LNCAP (cell line): Measurements from ENCODE around the gene C11orf58.

Source experiments
- TF ChIP-seq, protein P1 (sequence below): fragments of 450-650 bp; IDR thresholded peaks from 2 replicates; pipeline ENCODE4 v1.5.1; 2017; ENCODE audit warnings: mild to moderate bottlenecking

C11orf58 gene

DNA sequence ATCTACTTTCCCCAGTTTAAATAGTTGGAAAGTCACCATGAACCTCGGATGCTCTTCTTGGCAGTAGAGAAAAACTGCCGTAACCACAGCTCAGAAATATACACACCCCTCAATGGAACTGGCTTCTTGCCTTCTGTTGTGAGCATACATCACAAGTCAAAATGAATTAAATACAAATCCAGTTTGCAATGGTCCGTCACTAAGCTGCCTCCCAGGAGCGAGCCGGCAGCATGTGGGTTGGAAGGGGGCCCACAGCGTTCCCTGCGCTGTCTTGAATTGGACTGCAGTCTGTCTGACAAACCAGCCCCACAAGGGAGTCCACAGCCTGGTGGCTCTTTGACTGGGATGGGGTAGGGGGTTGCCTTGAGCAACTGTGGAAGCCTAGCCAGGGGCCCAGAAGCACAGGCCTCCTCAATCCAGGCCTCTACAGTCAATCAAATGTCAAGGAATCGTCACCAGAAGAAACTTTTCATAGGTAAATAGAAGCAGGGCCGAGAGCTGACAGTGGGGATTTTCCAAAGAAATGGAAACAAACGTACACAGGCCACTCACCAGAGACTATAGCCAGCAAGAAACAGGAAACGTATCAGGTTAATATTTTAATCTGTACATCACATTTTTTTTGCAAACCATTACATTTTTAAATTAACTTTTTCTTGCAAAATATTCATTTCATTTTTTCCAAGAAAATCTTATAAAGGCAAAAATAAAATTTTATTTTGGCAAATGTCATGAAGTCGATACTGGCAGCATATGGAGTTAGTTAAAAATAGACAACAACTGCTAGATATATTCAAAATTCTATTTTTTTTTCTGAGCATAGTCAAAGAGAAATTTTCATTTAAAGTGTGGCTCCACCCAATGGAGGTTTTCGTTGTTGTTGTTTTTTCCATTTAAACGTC, 38.5 kb downstream of the C11orf58 start:
- TF ChIP-seq, protein P1, sequence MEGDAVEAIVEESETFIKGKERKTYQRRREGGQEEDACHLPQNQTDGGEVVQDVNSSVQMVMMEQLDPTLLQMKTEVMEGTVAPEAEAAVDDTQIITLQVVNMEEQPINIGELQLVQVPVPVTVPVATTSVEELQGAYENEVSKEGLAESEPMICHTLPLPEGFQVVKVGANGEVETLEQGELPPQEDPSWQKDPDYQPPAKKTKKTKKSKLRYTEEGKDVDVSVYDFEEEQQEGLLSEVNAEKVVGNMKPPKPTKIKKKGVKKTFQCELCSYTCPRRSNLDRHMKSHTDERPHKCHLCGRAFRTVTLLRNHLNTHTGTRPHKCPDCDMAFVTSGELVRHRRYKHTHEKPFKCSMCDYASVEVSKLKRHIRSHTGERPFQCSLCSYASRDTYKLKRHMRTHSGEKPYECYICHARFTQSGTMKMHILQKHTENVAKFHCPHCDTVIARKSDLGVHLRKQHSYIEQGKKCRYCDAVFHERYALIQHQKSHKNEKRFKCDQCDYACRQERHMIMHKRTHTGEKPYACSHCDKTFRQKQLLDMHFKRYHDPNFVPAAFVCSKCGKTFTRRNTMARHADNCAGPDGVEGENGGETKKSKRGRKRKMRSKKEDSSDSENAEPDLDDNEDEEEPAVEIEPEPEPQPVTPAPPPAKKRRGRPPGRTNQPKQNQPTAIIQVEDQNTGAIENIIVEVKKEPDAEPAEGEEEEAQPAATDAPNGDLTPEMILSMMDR: no peak

DNA sequence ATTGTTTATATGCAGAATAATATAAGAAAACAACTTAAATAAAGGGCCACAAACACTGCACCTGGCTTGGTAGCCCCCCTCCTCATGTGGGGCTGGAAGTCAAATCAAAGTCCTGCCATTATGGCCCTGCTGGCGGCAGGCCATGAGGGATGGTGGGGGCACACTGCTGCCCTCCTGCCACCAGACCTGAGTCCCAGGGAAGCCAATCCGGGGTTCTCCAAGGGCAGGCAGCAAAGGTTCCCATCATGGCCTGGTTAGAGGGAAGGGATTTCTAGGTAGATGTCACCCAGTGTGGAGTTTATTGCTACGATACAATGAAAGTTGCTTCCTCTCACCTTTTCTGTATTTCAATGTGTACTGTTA, 39.1 kb downstream of the C11orf58 start:
- TF ChIP-seq, protein P1: no peak

DNA sequence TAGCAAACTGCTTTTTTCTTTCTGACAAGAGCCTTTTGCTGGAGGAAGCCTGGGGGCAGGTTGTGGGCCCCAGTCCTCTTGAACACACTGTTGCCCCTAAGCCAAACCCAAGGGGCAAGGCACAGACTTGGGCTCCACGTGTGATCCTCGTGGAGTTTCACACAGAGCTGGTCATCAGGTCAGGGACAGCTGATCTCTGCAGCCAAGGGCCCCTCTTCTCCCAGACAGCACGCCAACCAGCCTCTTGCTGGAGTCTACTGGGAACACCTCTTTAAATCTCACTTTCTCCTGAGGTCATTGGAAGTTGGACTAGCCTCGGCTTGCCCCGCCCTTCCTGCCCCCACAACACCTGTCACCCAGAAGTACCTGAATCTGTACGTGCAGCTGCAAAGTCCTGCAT, 39.8 kb downstream of the C11orf58 start:
- TF ChIP-seq, protein P1: no peak

DNA sequence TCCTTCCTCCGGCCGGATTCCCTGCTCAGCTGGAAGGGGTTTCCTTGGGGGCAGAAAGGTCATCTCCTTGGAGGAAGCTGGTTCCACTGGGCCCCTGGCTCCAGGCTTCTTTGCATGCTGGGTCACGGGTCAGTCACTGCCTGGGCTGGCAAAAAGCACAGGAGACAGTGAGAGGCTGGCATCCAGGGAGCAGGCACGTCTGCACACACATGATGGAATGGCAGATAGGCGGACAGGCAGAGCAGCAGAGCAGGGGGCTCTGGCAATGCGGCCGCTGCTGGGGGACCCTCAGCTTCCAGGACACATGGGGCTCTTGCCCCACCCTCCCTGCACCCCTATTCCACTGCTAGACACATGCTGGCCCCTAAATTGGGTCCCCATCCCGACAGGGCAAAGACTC, 40.4 kb downstream of the C11orf58 start:
- TF ChIP-seq, protein P1: no peak

DNA sequence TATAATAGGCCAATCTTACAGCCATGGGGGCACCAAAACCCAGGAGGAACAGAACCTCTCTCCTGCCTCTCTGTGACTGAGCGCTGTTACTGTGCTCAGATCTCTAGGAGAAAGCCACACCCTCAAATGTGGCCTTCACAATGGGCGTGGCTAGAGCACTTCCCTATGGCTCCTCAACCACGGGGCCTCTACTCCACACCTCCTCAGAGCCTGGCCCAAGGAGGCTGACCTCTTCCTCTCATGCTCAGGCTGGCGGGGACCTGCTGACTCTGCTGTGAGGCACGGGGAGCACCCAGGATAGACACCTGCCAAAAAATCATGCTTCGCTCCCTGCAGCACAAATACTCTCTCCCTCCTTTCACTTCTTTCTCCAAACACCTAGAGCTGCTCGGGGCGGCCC, 41.0 kb downstream of the C11orf58 start:
- TF ChIP-seq, protein P1: no peak

DNA sequence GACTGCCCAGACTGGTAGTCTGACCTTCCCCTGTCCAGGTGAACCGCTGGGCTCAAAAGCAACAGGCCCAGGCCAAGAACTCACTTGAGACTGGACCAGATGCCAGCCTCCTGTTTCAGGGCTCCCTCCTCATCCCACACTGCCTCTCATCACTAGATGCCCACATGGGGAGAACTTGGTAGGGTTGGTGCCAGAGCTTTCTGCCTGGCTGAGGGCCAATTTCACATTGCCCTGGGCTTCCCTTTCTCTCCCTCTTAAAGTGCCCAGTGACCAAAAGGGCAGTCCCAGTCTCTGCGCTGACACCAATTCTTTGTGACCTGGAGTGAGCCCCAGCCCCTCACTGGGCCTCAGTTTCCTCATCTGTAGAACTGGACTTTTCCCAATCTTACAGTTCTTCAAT, 41.7 kb downstream of the C11orf58 start:
- TF ChIP-seq, protein P1: no peak

DNA sequence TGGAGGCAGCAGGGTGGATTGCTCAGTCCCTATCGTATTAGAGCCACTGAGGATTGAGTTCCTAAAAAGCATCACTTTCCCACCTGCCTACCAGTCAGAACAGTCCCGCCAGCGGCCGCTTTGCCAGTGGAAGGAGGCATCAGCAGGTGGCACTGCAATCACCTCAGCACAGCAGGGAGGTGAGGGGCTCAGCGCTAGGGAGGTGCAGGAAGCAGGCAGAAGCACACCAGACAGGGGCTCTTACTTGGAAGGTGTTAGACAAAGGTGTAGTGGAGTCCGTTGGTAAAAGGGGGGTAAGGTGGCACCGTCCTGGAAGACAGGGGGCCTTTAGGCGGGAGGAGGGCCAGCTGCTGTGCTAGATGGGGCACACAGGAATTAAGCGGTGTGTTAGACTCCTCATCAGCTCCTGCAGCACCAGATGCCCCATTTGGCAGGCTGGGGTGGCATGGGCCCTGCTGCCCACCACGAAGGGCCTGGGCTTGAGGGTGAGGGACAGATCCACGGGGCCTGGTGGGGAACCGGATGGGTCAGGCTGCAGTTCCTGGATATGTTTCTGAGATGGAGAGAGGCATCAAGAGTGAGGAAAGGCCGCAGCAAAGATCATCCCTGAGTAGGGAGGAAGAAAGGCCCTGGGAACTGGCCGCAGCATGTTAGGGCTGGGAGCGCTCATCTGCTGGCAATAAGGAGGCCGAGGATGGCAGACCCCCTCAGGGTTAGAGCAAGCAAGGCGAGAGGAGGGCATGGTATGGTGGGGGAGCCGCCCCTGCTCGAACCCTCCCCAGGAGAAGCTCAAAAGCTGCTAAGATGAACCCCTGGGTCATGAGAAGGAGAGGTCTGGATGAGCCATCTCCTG, 42.5 kb downstream of the C11orf58 start:
- TF ChIP-seq, protein P1: no peak
